Activated CD8-positive, alpha-beta memory T cell treated with anti-CD3 and anti-CD28 coated beads, Interleukin-2, amount 50 U/mL, for 1 hour (primary cell): ENCODE measurements around the gene MTUS2.

Experiments
- DNase-seq: peaks from one replicate; pipeline ENCODE4 v3.0.0-alpha.2; 2020; ENCODE audit errors: extremely low read depth

MTUS2 gene

DNA sequence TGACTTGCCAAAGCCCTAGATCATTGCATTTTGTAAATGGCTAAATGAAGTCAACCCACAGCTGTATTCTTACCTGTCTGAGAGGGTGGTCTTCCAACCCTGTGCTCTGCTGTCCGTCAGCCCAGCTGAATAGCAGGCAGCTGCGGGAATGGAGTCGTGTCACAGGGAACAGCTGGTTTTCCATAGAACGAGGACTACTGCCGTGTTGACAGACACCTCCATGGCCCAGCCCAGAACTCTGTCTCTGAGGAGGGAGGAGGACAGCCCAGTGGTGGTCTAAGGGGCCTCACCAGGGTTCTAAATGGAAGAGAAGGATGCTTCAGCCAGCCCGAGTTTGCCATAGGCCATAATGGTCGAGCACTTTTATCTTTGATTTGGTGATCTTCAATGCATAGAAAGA, 664.7 kb downstream of the MTUS2 start:
- DNase-seq = no peak

DNA sequence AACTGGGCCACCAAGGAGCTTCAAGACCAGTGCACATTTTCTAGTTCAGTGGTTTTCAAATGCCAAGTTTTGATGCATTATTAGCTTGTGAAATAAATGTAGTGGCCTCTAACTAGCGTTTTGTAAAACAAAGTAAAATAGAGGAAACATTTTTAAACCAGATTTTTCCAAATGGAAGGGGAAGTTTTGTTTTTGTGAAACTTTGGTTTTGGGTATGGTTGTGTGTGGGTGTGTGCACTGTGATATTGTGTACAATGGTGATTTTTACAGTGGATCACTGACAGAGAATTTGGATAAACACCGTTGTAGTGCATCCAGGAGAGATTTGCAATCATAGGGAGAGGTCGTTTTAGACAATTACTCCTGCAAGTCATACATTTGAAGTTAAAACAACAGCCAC, 666.4 kb downstream of the MTUS2 start:
- no peak for DNase-seq

DNA sequence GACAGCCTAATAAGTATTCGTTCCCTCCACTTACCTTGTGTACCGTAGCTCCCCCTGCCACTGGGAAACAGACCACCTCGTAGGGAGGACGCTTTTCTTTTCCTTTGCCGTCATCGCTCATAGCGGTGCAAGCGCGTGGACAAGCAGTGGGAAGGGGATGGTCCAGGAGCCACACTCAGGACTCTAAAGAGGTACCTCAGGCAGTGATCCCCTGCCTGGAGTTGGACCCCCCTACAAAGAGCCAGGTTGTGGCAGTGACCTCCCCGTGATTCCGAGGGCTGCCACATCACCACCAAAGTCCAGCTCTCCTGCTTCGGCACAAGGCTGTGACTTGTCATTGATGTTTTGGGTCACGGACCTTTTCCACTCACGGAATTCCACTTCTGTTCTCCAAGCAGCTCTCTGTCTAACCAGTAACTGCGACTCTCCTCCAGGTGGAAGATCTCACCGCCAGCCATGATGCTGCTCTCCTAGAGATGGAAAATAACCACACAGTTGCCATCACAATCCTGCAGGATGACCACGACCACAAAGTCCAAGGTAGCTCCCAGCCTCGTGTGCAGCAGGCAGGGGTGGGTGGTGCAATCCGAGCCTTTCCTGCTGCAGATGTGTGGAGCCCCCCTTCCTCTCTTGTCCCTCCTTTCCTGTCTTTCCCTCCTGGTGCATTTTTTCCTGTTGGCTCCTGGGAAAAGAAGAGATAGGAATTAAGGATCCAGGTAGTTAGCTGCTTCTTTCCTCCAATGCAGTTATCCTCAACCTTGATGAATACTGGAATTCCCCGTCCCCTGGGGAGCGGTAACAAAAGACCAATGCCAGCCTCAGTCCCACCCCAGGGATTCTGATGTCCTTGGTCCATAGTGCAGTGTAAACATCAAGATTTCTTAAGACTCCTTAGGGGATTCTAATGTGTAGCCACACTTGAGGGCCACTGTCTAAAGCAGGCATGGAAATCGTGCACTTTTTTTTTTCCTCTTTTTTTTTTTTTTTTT, 667.6 kb downstream of the MTUS2 start:
- DNase-seq = no peak

DNA sequence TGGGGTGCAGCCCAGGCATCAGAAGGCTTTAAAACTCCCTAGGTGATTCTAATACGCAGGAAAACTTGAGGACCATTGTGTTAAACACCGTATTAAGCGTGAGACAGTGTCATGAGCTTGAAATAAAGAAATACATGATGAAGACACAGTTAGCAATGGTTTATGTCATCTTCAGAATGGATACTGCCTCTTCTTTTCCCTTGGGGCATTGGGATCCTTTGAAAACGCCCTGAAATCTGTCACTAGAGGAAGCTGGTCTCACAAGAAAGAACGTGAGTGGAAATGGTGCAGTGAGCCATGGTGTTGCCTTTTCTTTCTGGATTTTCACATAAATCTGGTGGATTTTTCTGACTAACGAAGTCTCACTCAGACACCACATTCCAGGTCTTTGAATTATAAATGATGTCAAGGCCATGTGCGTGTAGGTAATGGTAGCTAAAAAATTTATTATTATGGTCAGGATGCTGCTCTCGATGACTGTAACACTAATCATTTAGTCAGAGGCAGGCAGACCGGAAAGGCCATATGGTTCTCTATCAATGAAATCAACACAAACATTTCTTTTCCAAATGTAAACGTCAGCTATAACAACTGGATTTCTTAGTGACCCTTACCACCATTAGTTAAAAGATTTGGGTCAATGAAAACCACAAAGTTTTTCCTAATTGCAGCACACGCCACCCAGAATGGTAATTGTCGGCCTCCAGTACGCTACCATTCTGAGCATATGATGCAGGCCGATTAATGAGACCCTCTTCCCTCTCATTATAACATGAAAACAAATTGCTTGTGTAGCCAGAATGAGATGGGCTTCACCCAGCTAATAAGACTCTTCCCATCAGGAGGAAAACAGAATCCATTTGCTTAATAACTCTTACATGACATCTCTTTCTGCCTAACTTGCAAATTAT, 669.8 kb downstream of the MTUS2 start:
- no peak for DNase-seq

DNA sequence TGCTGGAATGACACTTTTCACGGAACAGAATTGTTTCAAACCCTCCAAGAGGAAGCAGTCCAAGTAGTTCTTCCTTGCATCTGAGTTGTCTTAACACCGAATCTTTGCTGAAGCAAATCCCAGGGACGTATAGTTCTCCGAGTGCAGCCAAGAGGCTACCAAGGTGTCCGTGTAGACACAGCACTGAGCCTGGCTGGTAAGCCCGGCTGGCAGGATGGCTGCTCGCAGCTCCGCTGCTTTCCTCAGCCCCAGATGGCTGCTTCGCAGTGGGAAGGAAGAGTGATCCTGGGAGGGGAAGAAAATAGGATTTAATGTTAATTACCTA, 670.4 kb downstream of the MTUS2 start:
- DNase-seq = no peak

DNA sequence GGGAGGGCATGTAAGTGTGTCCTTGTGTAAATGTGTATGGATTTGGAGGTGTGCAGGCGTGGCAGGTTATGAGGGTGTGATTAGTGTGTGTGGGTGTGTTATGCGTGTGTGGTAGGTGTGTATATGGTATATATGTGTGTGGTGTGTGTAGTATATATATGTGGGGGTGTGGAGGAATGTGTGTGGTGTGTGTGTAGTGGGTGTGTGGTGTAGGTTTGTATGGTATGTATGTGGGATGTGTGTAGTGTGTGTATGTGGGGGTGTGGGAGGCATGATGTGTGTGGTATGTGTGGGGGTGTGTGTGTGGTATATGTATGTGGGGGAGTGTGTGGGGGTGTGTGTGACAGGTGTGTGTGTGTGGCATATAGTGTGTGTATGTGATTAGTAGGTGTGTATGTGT, 671.1 kb downstream of the MTUS2 start:
- no peak for DNase-seq

DNA sequence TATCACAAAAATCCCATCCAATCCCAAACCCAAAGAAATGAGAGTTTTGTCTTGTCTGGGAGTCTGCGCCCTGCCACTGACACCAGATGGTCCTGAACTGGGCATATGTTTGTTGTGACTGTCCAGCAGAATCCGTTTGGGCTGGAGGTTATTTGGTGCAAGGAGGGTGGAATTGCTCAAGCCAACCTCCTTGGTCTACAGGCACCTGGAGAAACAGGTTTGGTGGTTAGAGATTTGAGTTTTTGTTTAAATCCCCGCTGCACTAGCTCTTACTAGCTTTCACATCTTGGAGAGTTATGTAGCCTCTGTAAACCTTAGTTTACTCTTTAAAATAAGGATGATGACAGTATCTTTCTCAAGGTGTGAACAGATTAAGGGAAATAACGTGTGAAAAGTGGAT, 673.7 kb downstream of the MTUS2 start:
- no peak for DNase-seq

DNA sequence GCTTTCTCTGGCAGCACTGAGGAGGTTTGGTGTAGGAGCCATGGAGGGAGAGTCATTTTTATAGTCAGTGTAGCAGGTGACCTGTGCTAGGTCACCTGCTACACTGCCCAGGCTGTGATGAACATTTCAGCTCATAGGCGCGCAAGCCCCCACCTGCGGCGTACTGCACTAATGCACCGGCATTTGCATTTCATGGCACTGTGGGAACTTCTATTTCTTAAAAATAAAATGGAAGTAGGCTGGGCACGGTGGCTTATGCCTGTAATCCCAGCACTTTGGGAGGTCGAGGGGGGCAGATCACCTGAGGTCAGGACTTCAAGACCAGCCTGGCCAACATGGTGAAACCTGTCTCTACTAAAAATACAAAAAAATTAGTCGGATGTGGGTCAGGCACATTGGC, 674.4 kb downstream of the MTUS2 start:
- DNase-seq = no peak

DNA sequence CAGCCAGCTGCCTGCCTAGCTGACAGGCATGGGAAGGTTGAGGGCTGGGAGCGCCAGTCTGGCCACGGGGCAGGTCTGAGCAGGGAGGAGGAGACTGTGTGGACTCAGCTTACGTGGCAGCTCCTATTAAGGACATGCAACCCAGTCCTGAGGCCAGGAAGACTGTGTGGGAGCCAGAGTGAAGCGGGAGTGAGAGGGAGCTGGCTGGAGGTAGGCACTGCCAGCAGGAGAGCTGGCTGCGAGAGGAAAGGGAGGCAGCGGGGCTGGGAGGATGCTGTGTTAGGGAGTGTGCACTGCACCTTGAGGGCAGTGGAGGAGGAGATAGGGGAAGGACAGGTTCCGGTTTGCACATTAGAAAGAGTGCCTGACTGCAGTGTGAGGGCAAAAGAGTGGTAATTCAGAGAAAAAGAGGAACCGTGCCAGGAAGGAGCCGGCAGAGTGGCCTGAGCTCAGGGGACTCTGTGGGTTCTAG, 676.1 kb downstream of the MTUS2 start:
- no peak for DNase-seq

DNA sequence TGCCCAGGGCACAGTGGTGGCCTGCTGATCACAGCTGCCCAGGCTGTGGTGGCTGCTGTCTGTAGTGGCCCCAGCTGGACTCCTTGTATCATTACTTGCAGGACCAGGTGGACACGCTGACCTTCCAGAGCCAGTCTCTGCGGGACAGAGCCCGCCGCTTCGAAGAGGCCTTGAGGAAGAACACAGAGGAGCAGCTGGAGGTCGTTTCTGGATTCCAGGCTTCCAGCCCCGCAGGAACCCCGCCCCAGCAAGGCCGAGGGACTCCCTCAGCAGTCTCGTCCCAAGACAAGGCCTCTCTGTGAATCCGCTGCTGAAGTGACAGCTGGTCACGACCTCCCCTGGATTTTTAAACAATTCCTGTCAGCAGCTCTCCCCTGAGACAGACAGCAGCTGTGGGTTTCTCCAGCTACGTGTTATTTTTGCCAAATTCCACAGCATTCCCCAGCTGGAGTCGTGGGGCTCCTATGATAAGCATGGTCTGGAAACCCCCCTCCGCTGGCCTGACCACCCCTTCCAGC, 677.1 kb downstream of the MTUS2 start:
- DNase-seq = no peak

DNA sequence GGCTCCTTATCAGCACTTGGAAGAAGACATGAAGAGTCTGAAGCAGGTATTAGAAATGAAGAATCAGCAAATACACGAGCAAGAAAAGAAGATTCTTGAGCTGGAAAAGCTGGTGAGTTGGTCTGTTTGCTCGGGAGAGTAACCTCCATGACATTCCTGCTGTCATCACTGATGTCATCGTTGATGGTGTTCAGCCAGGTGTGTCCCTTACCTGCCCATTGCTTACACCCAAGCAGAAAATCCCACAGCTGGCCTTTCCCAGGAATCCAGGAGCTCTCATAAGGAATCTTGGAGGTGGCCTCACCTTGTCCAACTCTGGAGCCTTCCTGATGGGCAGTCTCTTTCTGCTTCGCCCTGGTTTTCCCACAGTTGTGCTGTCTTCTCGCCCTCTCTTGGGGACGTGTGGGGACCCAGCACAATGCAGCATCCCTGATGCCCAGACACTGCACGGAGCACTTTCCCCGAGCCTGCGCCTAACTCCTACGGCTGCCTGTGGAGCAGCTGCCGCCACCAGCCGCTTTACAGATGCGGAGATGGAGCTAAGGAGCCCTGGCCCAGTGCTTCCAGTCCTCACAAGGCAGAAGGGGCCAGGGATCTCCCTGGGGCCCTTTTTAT, 678.4 kb downstream of the MTUS2 start:
- no peak for DNase-seq

DNA sequence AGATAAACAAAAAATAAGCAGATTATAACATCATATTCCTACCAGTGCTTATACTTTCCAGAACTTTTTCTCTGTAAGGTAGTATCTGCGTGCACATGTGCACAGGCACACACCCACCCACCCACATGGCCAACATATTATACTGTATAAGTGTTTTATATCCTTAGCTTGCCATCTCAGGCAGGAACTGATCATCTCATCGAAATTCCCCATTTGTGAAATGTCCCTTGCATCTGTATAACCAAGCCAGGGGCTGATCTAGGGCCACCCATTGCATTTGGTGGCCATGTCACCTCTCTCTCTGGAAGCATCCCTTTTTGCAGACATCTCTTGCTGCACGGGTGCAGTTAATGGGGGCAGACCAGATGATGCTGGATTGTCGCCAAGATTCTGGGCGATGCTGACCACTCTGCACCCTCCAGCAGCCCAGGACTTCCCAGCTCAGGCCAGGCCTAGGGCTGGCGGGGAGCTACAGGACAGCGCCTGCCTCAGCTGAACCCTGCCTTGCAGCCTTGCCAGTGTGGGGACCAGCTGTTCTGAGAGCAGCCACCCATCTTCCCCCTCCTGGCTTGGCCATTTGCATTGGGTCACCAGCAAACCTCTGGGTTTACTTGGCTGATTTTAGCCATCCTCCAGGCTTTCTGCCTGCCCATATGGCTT, 679.5 kb downstream of the MTUS2 start:
- DNase-seq = no peak

DNA sequence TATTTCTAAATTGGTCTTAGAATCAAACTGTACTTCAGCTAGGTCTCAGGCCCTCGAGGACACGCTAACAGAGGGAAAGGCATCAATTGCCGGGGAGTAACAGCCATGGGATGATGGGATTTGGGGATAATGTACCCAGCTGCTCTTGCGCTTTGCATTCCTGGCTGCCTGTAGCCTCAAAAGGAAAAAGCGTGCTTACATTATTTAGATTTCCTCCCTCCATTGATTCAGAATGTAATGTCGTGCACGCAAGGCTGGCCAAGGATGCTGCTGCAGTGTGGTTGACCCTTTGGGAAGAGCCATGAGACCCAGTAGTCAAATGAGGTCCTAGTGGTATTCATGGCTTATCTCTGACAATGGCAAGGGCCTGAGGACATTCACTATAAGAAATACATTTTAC, 680.2 kb downstream of the MTUS2 start:
- no peak for DNase-seq

DNA sequence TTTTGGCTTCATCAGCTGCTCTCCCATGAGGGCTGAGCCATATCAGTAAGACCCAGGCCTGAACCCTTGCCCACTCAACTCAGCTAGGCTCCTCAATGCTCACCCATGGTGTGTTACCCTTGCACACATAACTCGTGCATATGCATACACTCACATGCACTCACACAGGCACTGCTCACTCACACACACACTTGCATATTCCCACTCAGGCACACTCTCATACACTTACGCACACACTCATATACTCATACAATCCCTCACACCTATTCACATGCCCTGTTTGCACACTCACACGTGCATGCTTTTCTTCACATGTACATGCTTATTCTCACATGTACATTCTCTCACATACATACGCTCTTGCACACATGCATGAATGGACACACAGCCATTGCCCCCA, 681.5 kb downstream of the MTUS2 start:
- DNase-seq = no peak

DNA sequence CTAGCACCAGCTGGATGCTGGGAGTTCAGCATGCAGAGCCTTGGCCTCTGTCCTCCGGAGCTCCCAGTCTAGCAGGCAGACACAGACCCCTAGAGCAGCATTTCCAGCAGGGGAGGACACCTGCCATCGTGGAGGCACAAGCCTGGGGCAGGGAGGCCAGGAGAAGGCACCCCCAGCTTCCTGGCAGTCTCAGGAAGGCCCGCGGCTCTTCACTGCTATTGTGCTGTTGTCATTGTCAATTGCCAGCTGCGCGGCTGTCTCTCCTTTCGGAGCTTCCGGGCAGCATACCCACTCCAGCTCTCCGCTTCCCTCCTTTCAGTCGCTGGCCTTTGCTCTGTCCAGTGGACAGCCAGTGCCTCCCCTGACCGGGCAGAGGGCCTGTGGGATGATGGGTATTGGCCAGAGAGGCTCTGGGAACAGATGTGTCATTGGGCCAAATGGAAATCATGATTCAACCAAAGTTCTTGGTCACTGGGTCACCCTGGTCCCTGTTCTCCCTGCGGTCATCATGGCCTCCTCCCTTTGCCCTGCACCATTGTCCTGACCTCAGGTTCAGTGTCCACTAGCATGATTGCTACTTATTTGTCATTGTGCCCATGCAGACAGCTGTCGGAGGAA, 682.4 kb downstream of the MTUS2 start:
- no peak for DNase-seq

DNA sequence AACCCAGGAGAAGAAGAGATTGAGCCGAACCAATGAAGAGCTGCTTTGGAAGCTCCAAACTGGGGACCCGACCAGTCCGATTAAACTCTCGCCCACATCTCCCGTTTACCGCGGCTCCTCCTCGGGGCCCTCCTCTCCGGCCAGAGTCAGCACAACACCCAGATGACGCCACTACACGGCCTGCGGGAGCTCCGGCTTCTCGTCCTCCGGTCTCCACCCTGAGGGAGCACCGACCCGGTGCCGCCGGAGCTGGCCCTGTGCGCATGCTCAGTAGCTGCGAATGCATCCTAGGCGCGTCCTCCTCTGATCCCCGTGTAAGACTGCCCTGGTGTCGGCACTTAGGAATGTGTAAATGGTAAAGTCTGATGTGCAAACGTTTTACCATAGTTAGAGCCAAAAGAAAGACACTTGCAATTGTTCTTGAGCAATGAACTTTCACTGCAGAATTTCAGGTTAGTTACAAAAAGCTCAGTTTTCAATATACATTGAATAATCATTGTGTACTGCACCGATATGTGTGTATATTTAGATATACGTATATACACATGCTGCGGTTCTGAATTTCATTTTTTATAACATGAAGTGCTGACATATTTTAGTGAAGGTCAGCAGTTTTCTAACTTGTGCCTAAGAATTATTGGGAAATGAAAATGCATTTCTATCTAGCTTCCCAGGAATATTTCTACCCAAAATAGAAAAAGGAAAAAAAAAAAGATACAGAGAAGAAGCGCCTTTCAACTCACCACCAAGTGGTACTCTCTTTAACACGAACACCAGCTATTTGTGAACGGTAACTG, 683.1 kb downstream of the MTUS2 start:
- no peak for DNase-seq

DNA sequence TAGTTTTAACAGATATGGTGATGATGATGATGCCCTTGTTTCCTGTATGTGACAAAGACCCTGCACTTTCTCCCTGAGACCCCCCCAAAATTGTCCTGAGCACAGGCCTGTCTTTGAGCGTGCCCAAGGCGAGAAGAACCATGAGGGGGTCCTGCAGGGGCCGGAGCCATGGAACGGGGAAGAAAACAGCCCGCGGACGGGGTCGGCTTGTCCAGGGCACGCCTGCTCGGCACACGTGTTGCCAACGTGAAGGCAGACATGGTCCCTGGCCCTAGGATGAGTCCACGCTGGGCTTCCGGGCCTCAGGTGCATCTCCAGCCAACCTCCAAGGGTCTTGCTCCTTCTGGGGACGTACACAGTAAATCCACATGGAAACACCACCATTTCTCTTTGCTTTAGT, 684.6 kb downstream of the MTUS2 start:
- DNase-seq = no peak

DNA sequence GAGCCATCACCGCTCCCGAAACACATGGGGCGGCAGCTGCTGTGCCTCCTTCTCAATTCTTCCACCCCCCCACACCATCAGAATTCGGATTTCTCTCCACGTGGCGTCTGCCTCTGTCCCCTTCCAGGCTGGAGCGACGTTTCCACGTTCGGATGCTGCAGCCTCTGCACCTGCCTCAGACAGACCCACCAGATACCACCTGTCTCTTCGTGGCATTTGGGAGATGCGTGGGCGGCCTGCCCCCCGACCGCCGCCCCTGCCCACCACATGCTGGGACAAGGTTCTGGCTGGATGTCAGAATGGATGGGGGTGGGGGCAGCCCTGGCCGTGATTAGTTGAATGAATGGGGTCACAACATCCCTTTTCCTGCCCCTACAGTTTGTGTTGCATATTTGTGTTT, 685.4 kb downstream of the MTUS2 start:
- DNase-seq = no peak

DNA sequence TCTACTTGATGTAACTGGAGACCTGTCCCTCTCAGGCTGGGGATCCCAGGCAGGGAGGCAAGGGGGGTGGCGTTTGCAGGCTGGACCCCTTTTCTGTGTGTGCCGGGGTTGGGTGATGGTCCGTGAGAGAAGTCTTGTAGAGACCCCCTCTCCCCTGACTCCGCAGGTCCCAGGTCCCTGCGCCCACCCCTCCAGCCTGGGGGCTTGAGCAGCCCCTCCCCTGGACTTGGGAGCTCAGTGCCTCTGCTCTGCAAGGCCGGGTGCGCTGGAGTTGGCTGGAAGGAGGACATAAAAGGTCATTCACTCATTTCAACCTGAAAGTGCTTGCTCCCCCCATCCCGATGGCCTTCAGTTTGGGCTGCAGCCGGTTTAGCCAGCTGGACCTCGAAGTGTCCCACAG, 685.8 kb downstream of the MTUS2 start:
- DNase-seq = no peak

DNA sequence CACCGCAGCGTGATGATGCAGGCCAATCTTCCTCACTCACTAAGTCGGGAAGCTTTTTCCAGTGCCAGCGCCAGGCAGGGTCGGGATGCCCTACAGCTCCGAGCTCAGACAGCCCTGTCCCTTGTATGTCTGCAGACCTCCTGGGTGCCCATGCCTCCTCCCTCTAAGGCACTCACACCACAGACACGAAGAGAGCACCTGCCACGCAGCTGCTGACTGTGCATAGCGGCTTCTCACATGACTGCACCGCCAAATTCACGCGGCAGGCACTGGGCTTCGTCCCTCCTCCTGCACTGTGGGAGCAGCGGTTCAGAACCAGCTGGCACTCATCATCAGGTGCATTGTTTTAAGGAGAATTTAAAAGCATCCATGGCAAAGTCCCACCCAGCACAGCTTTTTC, 687.2 kb downstream of the MTUS2 start:
- DNase-seq = no peak
